HCT116 (cell line): Measurements from ENCODE around the gene KCNAB2.

Experiments
- EGR1 ChIP-seq: IDR thresholded peaks from 2 replicates; pipeline ENCODE4 v1.6.1; 2012; ENCODE audit warnings: low read depth
- RAD21 ChIP-seq: IDR thresholded peaks from 2 replicates; pipeline ENCODE4 v1.6.1; 2012; ENCODE audit warnings: low read depth, mild to moderate bottlenecking
- TF ChIP-seq, protein P1 (sequence below): IDR thresholded peaks from 2 replicates; pipeline ENCODE4 v1.6.1; 2012; ENCODE audit warnings: low read depth
- TF ChIP-seq, protein P2 (sequence below), 3 experiments: fragments of 200-600 bp in 1 of 3; sonication (generic) in 1 of 3; IDR thresholded peaks in 2 of 3; conservative IDR thresholded peaks in 1 of 3; 2 replicates each; pipeline ENCODE4 v1.5.1; 2012 to 2017; ENCODE audit warnings: low read depth in 2 of 3, low read length in 2 of 3, antibody characterized with exemption in 1 of 3, borderline replicate concordance in 1 of 3, control low read depth in 1 of 3, mild to moderate bottlenecking in 1 of 3, mixed read lengths in 1 of 3, mixed run types in 1 of 3, moderate library complexity in 1 of 3; ENCODE audit not compliant: insufficient read depth in 1 of 3
- TF ChIP-seq, protein P3 (sequence below): IDR thresholded peaks from 2 replicates; pipeline ENCODE4 v1.6.1; 2012

DNA sequence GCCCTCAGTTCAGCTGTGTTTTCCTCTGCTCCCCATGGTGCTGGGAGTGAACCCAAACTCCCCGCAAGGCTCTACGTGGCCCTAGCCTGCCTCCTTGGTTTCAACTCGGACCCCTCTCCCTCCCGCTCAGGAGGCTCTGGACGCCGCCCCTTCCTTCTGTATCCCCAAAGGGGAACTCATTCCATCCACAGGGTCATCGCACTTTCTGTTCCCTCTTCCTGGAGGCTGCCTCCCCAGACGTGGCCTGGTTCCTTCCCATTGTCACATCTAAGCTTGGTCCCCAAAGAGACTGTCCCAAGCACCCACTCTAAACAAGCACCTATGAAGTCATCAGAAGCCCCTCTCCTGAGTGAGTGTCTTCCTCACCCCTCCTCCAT, 10.9 kb downstream of the KCNAB2 start:
- TF ChIP-seq EGR1 = no peak
- TF ChIP-seq, protein P1, sequence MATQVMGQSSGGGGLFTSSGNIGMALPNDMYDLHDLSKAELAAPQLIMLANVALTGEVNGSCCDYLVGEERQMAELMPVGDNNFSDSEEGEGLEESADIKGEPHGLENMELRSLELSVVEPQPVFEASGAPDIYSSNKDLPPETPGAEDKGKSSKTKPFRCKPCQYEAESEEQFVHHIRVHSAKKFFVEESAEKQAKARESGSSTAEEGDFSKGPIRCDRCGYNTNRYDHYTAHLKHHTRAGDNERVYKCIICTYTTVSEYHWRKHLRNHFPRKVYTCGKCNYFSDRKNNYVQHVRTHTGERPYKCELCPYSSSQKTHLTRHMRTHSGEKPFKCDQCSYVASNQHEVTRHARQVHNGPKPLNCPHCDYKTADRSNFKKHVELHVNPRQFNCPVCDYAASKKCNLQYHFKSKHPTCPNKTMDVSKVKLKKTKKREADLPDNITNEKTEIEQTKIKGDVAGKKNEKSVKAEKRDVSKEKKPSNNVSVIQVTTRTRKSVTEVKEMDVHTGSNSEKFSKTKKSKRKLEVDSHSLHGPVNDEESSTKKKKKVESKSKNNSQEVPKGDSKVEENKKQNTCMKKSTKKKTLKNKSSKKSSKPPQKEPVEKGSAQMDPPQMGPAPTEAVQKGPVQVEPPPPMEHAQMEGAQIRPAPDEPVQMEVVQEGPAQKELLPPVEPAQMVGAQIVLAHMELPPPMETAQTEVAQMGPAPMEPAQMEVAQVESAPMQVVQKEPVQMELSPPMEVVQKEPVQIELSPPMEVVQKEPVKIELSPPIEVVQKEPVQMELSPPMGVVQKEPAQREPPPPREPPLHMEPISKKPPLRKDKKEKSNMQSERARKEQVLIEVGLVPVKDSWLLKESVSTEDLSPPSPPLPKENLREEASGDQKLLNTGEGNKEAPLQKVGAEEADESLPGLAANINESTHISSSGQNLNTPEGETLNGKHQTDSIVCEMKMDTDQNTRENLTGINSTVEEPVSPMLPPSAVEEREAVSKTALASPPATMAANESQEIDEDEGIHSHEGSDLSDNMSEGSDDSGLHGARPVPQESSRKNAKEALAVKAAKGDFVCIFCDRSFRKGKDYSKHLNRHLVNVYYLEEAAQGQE = no peak
- TF ChIP-seq, protein P2, sequence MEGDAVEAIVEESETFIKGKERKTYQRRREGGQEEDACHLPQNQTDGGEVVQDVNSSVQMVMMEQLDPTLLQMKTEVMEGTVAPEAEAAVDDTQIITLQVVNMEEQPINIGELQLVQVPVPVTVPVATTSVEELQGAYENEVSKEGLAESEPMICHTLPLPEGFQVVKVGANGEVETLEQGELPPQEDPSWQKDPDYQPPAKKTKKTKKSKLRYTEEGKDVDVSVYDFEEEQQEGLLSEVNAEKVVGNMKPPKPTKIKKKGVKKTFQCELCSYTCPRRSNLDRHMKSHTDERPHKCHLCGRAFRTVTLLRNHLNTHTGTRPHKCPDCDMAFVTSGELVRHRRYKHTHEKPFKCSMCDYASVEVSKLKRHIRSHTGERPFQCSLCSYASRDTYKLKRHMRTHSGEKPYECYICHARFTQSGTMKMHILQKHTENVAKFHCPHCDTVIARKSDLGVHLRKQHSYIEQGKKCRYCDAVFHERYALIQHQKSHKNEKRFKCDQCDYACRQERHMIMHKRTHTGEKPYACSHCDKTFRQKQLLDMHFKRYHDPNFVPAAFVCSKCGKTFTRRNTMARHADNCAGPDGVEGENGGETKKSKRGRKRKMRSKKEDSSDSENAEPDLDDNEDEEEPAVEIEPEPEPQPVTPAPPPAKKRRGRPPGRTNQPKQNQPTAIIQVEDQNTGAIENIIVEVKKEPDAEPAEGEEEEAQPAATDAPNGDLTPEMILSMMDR (IDR thresholded peaks at IDR 0.05 in 2 of 3, conservative IDR thresholded peaks at IDR 0.05 in 1 of 3; ENCODE audit: borderline replicate concordance in 1 of 3, insufficient read depth in 1 of 3, low read depth in 2 of 3, low read length in 2 of 3) = no peak
- TF ChIP-seq RAD21 = no peak
- TF ChIP-seq, protein P3, sequence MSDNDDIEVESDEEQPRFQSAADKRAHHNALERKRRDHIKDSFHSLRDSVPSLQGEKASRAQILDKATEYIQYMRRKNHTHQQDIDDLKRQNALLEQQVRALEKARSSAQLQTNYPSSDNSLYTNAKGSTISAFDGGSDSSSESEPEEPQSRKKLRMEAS = no peak
